PFSK-1 (cell line): ENCODE data around the gene GALNT18.

Experiments
- SIN3A ChIP-seq: IDR thresholded peaks from 2 replicates; pipeline ENCODE4 v1.6.1; 2012; ENCODE audit warnings: mild to moderate bottlenecking, low read length, moderate library complexity, borderline replicate concordance; ENCODE audit not compliant: insufficient read depth
- TAF1 ChIP-seq: IDR thresholded peaks from 2 replicates; pipeline ENCODE4 v1.6.1; 2012; ENCODE audit warnings: low read length, control low read depth, borderline replicate concordance; ENCODE audit not compliant: insufficient read depth

DNA sequence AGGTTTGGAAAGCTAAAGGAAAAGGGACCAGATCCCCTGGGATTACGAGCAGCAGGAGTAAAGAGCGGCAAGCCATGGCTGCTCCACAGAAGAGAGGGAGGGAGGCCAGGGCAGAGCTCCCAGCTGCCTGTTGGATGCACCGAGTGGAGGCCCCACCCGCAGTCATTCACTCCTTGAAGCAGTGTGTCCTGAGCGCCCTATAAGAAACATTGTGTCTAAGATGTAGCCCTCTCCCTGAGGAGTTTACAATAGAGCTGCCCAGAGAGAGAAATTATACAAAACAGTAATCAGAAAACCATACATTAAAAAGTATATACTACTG lies 214.1 kb downstream of the GALNT18 start:
- TF ChIP-seq TAF1 (no peak), SIN3A (no peak)
